ENCODE results near the gene CLEC20A.

Gene CLEC20A

GRCh38 chr1:178528953-178529335 is 32.2 kb upstream of the CLEC20A start:
- no peak for DNase-seq (ENCODE audit: extremely low read depth, low read depth)
- TF ChIP-seq CTCF (IDR thresholded peaks at IDR 0.05; ENCODE audit: low read depth, low read length) = no peak

GRCh38 chr1:178528228-178528952 is 31.6 kb upstream of the CLEC20A start:
- no peak for DNase-seq (ENCODE audit: extremely low read depth, low read depth)
- TF ChIP-seq CTCF (IDR thresholded peaks at IDR 0.05; ENCODE audit: low read depth, low read length) = no peak

- no peak for TF ChIP-seq CTCF (IDR thresholded peaks at IDR 0.05; ENCODE audit: low read depth, low read length)
- DNase-seq (ENCODE audit: extremely low read depth, low read depth) = no peak
Observed at GRCh38 chr1:178527117-178527516, 30.4 kb upstream of the CLEC20A start.

GRCh38 chr1:178521241-178521640 is 24.5 kb upstream of the CLEC20A start:
- TF ChIP-seq CTCF (IDR thresholded peaks at IDR 0.05; ENCODE audit: low read depth, low read length) = no peak
- DNase-seq (ENCODE audit: extremely low read depth, low read depth) = no peak

GRCh38 chr1:178520803-178521202 is 24.0 kb upstream of the CLEC20A start:
- no peak for DNase-seq (ENCODE audit: extremely low read depth, low read depth)
- no peak for TF ChIP-seq CTCF (IDR thresholded peaks at IDR 0.05; ENCODE audit: low read depth, low read length)

GRCh38 chr1:178518894-178519293 is 22.1 kb upstream of the CLEC20A start:
- TF ChIP-seq CTCF (IDR thresholded peaks at IDR 0.05; ENCODE audit: low read depth, low read length) = no peak
- no peak for DNase-seq (ENCODE audit: extremely low read depth, low read depth)

GRCh38 chr1:178516110-178516509 is 19.3 kb upstream of the CLEC20A start:
- DNase-seq (ENCODE audit: extremely low read depth, low read depth) = no peak
- no peak for TF ChIP-seq CTCF (IDR thresholded peaks at IDR 0.05; ENCODE audit: low read depth, low read length)
